Activated CD4-positive, alpha-beta T cell treated with anti-CD3 and anti-CD28 coated beads, Interleukin-2, amount 50 U/mL, for 1 hour (primary cell): ENCODE measurements around the gene SSRP1.
"Not testable (repeated sequence)": the region's sequence is repeated elsewhere in the genome, so short reads cannot be mapped to it uniquely, and the experiment has no call there.

Experiments
- DNase-seq: peaks from one replicate; pipeline ENCODE4 v3.0.0-alpha.2; 2020

Gene SSRP1, protein sequence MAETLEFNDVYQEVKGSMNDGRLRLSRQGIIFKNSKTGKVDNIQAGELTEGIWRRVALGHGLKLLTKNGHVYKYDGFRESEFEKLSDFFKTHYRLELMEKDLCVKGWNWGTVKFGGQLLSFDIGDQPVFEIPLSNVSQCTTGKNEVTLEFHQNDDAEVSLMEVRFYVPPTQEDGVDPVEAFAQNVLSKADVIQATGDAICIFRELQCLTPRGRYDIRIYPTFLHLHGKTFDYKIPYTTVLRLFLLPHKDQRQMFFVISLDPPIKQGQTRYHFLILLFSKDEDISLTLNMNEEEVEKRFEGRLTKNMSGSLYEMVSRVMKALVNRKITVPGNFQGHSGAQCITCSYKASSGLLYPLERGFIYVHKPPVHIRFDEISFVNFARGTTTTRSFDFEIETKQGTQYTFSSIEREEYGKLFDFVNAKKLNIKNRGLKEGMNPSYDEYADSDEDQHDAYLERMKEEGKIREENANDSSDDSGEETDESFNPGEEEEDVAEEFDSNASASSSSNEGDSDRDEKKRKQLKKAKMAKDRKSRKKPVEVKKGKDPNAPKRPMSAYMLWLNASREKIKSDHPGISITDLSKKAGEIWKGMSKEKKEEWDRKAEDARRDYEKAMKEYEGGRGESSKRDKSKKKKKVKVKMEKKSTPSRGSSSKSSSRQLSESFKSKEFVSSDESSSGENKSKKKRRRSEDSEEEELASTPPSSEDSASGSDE

DNA sequence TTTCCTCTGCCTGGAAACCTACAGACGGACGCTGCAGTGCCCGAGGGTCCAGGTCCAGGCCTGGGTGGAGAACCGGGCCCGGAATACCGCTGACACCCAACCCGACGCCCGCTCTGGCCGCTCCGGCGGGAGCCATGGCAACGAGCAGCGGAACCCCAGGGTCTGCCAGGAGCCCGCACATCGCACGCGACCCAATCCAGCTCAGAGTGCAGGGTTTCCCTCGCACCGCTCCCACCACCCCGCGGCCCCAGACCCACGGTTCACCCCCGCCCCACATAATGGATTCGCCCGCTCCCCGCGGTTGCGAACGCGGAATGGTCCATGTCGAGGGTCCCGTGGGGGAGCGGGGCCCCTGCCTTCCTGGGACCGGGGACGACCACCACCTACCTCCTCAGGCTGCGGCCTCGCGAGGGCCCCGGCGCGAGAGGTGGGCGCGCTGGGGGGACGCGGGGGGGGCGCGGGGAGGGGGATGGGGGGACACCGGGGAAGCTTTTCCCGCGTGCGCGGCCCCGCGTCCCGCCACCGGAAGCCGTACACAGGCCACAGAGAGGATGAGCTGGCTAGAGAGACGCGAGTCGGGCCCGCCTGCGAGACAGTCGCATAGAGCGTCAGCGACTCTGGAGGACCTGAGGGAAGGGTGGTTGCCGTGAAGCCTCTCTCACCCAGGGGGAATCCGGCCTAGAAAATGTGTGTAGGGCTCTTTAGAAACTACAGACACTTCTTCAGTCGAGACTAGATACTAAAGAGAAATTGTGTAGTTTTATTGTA is at the start of gene SSRP1:
Gene SSRP1 (minus strand): TSS at position 550 of the 768 bp plus-strand sequence. CDS start 771 bp downstream, outside the sequence.
- peak; percentile 83 for DNase-seq

DNA sequence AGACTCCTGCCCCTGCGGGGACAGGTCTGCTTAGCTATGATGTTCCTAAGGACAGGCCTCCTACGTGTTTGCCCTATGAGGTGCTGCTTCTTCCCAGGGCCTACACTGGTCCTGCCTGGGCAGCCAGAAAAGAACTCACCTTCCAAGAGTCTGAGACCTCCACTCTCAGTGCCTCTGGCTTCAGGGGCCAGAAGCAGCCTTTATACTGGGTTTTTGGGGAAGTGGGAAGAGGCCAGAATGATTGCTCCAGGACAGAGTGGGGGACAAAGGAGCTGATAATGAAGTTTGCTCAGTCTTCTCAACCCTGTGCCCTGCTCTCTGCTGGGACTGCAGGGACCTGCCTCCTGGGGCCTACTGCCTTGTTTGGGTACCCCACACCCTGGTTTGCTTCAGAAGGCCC is 45.3 kb upstream of the SSRP1 start, which contains the start of gene PRG3:
Gene PRG3 (minus strand): TSS at position 176 of the 400 bp plus-strand sequence. CDS start 442 bp downstream, outside the sequence.
- DNase-seq = no peak

DNA sequence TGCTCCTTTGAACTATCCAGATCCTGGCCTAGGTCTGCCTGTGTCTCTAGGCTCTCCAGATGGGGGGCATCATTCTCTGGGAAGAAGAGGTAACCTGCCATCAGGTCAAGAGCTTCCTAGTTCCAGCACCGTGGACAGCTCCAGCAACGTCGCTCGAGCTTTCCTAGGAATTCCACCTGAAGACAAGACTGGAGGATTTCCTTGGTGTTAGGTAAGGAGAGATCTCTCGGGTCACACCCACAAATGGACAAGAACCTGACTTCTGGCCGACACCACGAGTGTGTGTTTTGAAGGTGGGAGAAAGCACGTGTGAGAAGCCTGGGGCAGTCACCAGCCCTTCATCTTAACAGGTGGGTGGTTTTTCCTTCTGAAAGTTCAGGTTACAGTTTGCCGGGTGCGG is 44.0 kb upstream of the SSRP1 start:
- DNase-seq = no peak

DNA sequence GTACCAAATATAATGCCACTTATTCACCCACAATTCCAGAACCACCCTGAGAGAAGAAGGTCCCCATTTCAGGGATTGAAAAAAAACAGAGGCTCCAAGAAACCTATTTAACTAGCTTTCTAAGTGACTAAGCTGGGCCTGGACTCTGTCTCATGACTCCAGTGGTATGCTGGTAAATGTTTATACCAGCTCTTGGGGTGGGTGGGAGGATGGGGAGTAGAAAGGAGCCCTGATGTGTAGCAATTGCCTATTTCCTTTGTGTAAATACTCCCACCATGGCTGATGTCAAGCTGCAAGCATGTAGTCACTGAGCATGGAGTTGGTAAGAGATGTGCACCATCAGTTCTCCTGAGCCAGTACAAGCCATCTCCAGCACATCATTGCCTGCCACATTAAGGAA is 42.5 kb upstream of the SSRP1 start:
- no peak for DNase-seq

DNA sequence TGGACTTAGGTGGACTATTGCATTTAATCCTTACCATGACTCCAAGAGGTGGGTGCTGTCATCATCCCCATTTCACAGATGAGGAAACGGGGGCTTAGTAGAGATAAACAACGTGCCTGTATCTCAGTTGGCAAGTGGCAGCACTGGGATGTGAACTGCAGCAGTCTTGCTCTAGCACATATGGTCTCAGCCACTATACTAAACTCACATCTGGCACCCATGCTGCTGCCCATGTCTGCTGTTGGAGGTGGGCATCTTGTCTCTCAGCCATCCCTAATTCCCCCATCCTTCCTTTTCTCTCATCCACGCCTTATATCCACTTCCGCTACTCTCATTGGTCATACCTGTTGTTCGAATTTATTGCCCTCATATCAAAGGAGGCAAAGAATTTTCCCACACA is 41.4 kb upstream of the SSRP1 start:
- DNase-seq = no peak

DNA sequence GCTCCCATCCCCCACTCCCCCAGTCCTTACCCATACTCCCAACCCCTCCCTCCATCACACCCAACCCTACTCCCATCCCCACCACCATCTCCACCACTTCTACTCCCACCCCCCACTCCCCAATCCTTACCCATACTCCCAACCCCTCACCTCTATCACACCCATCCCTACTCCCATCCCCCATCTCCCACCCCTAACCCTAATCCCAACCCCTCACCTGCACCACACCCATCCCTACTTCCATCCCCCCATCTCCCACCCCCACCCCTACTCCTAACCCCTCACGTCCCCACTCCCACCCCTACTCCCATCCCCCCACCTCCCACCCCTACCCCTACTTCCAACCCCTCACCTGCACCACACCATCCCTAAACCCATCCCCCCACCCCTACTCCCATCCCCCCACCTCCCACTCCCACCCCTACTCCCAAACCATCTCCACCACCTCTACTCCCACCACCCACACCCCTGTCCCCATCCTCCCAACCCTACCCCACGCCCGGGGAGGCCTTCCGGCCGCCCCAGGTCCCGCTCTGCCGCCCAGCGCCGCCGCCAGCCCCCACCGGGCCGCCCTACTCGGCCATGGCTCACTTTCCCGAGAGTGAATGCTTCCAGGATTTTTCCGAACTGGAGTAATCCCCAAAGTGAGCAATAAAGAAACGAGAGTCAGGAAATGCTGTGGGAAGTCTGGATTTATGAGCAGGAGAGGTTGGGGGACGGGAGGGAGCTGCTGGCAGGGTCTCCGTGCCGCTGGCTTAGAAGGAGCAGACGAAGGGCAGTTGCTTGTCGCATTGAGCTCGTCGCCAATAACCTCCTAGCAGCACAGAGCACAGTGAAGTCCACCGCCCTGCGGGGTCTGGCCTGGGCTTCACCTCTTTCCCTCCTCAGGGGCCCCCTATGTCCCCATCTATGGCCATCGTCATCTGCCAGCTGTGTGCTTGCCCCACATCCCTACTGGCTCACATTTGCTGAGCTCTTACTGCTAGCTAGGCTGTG is 40.7 kb upstream of the SSRP1 start:
- no peak for DNase-seq

DNA sequence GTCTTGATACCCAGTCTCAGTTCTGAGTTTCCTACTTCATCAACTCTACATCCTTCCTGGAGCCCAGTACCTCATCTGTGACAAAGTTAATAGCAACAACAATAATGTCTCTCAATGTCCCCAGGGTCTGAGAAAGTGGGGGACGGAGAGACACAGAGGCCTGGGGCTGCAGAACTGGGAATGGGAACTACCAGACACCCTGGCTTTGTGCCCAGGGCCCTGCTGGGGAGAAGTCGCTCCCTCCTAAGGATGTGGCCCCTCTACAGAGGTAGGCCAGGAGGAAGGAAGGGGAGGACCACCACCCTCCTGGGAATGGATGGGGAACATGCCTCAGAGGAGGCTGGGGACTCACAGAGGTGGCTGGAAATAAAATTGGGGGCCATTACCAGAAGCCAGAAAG is 39.8 kb upstream of the SSRP1 start:
- no peak for DNase-seq

DNA sequence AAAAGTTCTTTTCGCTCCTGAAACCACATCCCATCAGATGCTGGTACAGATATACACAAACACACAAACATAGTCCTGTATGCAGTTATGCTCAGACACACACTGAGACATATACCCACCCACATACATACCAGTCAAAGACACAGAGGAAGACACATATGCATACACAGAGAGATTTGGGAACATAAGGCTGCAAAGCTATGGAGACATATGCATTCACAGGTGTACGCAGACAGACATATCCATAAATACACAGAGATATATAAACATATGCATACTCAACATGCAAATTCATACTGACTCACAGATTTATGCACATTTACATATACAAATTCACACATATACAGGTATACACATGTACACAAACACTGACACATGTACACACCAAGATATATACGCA is 39.3 kb upstream of the SSRP1 start:
- no peak for DNase-seq

DNA sequence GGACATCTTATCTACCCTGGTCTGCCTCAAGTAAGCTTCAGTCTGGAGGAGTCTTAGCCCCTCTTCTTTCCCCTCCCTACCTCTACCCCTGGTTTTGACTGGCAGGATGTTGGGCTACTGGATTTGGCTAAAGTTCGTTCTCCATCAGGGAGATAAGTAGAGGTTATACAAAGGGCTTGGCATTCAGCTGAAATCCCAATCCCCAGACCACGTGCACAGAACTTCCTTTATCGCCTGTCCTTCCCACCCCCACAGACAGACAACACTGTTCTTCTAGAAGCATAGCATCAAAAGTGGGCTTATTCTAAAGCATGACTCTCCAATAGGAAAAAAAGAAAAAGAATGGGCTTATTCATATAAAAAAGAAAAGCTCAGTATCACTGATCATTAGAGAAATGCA is 37.5 kb upstream of the SSRP1 start:
- DNase-seq = no peak

DNA sequence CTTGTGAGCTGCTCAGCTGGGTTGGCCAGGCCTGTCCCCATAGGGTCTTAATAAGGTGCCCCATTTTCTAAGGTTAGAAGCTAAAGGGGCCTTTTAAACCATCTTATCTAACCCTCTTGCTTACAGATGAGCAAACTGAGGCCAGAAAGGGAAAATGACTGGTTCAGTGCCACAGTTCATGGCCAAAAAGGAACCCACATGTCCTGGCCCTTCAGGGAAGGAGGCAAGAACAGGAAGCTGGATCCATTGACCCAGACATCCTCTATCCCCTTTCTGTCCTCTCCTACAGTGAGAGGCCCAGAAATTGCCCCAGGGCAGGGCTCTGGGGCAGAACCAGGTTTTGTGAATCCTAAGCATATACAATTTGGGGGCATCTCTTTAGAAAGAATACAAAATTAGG is 35.2 kb upstream of the SSRP1 start:
- DNase-seq = no peak

DNA sequence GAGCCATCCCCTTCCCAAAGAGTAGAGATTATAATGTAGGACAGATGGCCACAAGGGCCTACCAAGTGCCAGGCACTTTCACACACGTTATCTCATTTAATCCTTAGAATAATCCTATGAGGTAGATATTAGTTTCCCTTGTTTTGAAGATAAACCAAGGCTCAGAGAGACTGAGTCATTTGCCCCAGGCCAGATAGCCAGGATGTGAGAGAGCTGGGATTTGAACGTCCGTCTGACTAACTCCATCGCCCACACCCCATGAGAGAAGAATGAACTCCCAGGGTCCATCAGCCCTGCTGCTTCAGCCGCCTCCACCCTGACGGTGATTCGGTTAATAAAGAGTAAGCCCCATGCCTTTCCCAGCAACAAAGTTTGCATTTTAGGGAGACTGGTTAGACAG is 34.6 kb upstream of the SSRP1 start:
- DNase-seq = no peak

DNA sequence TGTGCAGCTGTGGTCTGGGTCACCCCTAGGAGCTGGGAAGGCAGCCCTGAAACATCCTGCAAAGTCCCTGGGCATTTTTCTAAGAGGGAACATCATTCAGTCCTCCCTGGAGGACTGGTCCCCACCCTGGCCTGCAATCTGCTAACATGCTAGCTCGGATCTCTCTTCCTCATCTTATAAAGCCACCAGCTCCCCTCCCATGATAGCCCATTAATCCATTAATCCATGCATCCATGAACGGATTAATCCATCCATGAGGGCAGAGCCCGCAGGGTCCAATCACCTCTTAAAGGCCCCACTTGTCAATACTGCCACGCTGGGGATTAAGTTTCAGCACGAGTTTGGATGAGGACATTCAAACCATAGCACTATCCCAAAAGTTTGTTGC is 33.1 kb upstream of the SSRP1 start:
- DNase-seq = no peak

DNA sequence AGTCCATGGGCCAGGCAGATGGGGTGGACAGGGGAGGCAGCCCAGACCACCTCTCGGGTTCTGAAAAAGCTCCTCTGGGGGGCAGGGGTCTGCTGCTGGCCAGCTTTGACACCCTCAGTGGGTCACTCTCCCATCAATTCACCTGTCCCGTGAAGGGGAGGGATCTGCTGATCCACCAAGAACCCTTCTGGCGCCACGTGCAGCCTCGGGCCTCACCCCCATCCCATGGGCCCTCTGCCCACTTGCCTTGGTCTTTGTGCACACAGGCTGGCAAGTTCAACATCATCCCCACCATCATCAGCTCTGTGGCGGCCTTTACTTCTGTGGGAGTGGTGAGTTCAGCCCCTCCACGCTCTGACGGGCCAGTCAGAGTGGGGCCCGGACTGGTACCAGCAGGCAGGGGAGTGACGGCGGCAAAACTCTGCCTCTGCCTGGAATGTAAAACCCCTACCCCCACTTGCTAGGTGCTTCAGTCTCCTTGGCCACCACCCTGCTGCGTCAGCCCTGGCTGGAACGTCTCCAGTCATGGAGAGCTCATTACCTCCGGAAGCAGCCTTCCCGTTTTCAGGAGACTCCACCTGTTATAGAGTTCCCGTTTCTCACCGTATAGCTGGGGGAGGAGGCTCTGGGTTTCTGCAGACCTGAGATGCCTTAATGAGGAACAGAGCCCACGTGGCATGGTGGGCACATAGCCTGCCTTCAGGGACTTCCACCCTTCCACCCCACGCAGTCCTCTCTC is 32.6 kb upstream of the SSRP1 start:
- no peak for DNase-seq

DNA sequence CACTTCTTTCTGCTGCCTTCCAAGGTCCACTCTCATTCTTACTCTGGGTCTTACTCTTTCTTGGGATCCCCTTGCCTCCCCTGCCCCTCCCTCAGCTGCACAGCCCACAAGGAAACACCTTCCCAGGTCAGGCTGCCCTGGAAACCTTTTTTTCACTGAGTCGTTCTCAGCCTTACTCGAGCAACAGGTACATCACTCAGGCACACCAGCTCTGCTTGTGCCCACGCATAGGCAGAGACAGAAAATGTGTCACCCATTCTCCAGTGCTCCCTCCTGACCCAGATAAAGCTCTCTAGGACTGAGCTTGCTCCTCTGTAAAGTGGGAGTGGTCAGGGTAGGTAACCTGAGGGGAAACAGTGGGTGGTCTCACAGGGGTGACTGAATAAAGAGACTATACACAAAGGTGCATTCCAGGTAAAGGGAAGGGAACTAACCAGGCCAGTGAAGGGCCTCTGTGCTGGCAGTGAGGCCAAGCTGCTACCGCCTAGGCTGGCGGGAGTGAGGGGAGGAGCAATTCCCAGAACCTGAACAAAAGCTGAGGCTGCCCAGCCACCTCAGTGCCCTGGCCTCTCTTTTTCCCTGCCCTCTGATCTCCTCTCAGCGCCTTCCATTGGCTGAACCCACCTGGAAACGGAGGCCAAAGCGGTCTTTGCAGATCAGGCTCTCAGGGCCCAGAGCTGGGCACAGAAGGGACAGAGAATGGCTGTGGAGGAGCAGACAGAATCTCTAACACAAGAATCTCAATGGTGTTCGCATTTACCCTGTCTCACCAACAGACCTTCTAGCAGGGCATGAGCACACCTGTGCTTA is 29.4 kb upstream of the SSRP1 start:
- DNase-seq = no peak

DNA sequence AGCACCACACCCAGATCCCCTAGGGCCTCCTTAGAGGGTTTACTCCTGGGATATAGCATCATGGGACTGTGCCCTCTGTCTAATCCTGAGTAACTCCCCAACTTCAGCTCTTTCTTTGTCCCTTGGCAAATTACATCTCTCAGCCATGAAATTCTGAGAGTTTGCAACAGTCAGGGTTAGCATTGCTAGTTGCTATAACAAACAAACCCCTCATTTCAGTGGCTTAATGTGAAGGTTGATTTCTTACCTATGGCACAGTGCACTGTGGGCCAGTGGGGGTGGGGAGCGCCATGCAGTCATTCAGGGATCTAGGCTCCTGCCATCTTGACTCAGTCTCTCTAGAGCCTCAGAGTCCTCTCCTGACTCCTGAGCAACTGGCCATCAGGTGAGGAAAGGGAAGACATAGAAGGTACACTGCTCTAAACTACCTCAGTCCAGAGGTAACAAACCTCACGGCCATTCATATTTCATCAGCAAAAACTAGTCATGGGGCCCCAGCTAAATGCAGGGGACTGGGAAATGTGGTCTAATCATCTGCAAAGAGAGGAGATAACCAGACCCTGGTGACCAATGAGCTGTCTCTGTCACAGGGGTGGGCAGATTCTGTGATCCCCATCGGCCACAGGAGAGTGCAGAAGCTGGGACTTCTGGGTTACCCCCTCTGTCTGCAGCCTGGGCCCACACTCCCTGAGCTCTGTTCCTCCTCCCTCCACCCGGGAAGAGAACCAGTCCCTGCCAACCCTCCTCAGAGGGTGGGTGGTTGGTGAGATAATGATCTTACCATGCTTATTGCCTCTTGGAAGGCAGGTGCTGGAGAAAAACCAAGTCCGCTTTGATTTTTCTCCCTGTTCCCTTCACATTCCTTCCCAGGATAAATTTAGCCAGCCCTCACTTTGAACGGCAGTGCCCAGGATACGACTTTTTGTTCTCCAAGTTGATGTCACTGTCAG is 27.7 kb upstream of the SSRP1 start:
- DNase-seq = no peak

DNA sequence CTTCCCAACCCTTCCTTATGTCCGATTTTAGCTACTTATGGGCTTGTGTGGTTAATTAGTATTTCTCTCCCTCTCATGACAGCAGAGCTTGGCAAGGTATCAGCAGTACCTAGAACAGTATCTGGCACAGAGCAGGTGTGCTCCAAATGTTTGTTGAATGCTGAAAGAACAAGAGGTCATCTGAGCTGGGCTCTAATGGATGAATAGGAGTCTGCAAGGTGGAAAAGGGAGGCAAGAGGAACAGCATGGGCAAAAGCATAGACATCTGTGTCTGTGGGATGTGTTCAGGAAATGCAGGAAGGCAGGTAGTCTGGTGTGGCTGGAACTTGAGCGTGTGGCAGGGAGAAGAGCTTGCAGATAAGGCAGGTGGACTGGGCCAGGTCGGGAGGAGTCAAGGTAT is 26.2 kb upstream of the SSRP1 start:
- DNase-seq = no peak

DNA sequence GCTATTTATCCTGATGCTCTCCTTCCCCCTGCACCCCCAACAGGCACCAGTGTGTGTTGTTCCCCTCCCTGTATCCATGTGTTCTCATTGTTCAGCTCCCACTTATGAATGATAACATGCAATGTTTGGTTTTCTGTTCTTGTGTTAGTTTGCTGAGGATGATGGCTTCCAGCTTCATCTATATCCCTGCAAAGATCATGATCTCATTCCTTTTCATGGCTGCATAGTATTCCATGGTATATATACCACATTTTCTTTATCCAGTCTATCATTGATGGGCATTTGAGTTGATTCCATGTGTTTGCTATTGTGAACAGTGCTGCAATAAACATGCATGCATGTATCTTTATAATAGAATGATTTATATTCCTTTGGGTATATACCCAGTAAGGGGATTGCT is 25.7 kb upstream of the SSRP1 start:
- DNase-seq = not testable (repeated sequence)

DNA sequence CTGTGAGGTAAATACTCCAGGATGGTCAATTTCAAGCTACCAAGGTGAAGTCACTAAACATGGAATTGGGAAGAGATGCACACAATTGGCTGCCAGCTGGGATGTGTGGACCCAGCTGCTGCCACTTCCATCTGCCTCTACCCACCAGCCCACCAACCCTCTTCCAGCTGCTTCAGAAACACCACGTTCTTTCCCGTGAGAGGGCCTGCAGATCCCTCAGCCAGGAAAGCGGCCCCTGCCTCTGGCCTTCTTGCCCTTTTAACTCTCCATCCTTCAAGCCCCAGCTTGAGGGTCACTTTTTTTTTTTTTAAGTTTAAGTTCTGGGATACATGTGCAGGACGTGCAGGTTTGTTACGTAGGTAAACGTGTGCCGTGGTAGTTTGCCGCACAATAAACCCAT is 25.3 kb upstream of the SSRP1 start:
- DNase-seq = no peak

DNA sequence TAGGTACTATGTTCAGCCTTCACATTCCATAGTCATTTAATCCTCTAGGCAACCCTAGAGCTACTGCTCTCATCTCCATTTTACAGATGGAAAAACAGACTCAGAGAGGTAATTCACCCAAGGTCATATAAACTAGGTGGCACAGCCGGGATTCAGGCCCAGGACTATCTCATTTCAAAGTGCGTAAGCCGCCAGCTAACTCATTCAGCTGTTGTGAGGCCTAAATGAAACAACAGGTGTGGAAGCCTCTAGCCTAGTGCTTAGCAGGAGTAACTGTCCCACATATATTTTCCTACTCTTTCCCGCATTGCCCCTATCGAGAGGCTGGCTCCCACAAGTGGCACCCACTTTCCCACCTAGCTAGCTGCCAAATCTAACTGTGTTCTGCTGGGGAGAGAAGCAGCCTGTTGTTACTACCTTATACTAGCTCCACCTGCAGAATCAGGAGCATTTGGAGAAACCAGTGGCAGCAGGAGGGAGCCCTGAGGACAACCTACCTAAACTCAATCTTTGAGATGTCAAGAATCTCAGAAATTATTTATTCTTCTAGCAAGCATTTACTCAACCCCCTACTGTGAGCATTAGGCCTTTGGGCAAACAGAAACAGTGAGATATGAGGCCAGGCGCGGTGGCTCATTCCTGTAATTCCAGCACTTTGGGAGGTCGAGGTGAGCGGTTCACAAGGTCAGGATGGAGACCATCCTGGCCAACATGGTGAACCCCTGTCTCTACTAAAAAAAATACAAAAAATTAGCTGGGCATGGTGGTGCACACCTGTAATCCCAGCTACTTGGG is 24.4 kb upstream of the SSRP1 start:
- no peak for DNase-seq
